Endodermal cell (in vitro differentiated cells): ENCODE measurements around the gene PCK2. TPM values are rescaled to one million over a fixed set of nuclear protein-coding genes. Genes with fewer than 3 reads are reported as not detected.
A peak's percentile ranks its signal among the peaks of the same experiment; 100 is the strongest.

Experiments used
- DNase-seq: peaks from one replicate; pipeline ENCODE4 v3.0.0-alpha.2; 2017
- H3K27ac ChIP-seq: 2 replicates; pipeline ENCODE4 v1.5.1; 2013; ENCODE audit warnings: mild to moderate bottlenecking, low read depth, low read length, moderate library complexity
- H3K27me3 ChIP-seq: 2 replicates; pipeline ENCODE4 v1.6.1; 2013; ENCODE audit warnings: mild to moderate bottlenecking, low read length, moderate library complexity; ENCODE audit not compliant: insufficient read depth, control insufficient read depth, poor library complexity, severe bottlenecking
- H3K36me3 ChIP-seq: 2 replicates; pipeline ENCODE4 v1.7.0; 2013; ENCODE audit warnings: mild to moderate bottlenecking, low read length, moderate library complexity; ENCODE audit not compliant: control insufficient read depth, insufficient read depth
- H3K4me1 ChIP-seq: one replicate; pipeline ENCODE4 v1.7.0; 2013; ENCODE audit warnings: low read length; ENCODE audit not compliant: control insufficient read depth, insufficient read depth
- H3K4me3 ChIP-seq: 2 replicates; pipeline ENCODE4 v1.5.1; 2013; ENCODE audit warnings: mild to moderate bottlenecking, low read length, moderate library complexity
- H3K9ac ChIP-seq: 2 replicates; pipeline ENCODE4 v1.6.1; 2013; ENCODE audit warnings: mild to moderate bottlenecking, low read length, moderate library complexity; ENCODE audit not compliant: poor library complexity, severe bottlenecking; ENCODE audit errors: extremely low read depth
- H3K9me3 ChIP-seq: 2 replicates; pipeline ENCODE4 v1.6.1; 2013; ENCODE audit warnings: mild to moderate bottlenecking, low read length, moderate library complexity; ENCODE audit not compliant: control insufficient read depth
- H3K27ac Mint-ChIP-seq: 2 replicates; pipeline ENCODE4 v1.8.0; 2020; ENCODE audit warnings: mixed read lengths
- H3K27me3 Mint-ChIP-seq: 2 replicates; pipeline ENCODE4 v1.8.0; 2021; ENCODE audit warnings: mild to moderate bottlenecking, mixed read lengths; ENCODE audit not compliant: insufficient read depth
- H3K36me3 Mint-ChIP-seq: 2 replicates; pipeline ENCODE4 v1.8.0; 2020; ENCODE audit warnings: low read depth, mixed read lengths
- H3K4me1 Mint-ChIP-seq: 2 replicates; pipeline ENCODE4 v1.8.0; 2020; ENCODE audit warnings: mixed read lengths
- H3K4me3 Mint-ChIP-seq: 2 replicates; pipeline ENCODE4 v1.8.0; 2020; ENCODE audit warnings: mild to moderate bottlenecking, moderate library complexity, mixed read lengths
- H3K9me3 Mint-ChIP-seq: 2 replicates; pipeline ENCODE4 v1.8.0; 2020; ENCODE audit warnings: mild to moderate bottlenecking, mixed read lengths
- WGBS, 2 experiments: methylation state at CpG; one replicate each; pipeline versions ENCODE4 v1.1.5 to v1.1.7; 2013; ENCODE audit warnings: missing lambda C conversion rate in 2 of 2, mixed read lengths in 1 of 2; ENCODE audit not compliant: insufficient coverage in 1 of 2, insufficient read length in 1 of 2; 5-methylcytosine and 5-hydroxymethylcytosine counted together
- total RNA-seq, 2 donors: library from RNA; stranded (reverse); fragmentation: NEBNext Ultra II Directional in 1 of 2; extraction: Animal tissue kit (Norgen Biotek cat#: 25700) in 1 of 2; gene quantifications; 2 replicates in 1 of 2; 3 replicates in 1 of 2; pipeline ENCODE4 v1.2.1, GENCODE V29; 2021
- TF ChIP-seq, protein P1 (sequence below): fragments of 200-600 bp; sonication (generic); conservative IDR thresholded peaks from 2 replicates; pipeline ENCODE4 v1.5.0; 2021; ENCODE audit warnings: antibody characterized with exemption, mild to moderate bottlenecking

The PCK2 gene
- total RNA-seq, 2 donors from 2014 or later, result 37.7 to 42.8 TPM

DNA sequence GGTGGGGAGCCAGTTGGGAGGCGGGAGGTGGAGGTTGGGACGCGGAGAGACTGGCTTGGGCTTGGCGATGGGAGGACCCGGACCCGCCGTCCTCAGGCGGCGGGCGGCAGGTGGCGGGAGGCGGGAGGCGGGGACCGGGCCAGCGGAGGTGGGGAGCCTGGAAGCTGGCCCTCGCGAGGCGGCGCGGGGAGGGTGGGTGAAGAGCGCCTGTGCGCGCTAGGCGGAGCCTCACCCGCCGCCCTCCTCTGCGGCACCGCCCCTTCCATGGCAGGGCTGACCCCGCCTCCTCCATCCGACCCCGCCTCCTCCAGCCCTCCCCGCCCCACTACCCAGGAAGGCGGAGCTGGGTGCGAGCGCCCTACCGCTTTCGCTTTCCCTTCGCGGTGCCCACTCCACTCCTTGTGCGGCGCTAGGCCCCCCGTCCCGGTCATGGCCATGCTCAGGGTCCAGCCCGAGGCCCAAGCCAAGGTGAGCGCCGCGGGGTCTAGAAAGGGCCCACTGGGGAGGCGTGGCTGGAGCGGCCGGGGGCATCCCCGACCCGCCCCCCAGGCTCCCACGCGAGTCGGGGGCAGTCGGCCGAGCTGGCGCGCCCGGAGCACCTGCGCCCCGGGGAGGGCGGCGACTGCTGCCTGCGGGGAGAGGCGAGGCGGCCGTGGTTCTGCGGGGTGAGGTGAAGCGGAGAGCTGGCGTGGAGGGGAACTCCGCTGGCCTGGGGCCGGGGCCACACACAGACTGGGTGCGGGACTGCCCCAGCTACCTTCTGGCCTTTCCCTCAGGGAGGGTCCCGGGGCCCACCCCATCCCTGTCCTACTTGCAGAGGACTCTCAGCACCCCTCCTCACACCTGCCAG is 41.9 kb downstream of the PCK2 start, which contains the start of gene PSME1:
Gene PSME1, plus strand, starts transcription at position 361 of the 850 bp plus-strand sequence. Its CDS starts 69 bp downstream, at position 430.
- DNase-seq, result peak; percentile 96
- peak within 1 kb of the TSS; percentile 25 for H3K9ac ChIP-seq
- H3K4me1 ChIP-seq, result no peaks in the 10 kb centered on the region
- Mint-ChIP-seq H3K4me1 (peaks cover 20% of the 10 kb centered on the region), H3K9me3 (no peaks in the 10 kb centered on the region), H3K27me3 (no peaks in the 10 kb centered on the region), H3K27ac (no peak within 1 kb of the TSS), H3K4me3 (peak within 1 kb of the TSS; percentile 71), H3K36me3 (peaks cover 20% of the 10 kb centered on the region)
- TF ChIP-seq, protein P1, sequence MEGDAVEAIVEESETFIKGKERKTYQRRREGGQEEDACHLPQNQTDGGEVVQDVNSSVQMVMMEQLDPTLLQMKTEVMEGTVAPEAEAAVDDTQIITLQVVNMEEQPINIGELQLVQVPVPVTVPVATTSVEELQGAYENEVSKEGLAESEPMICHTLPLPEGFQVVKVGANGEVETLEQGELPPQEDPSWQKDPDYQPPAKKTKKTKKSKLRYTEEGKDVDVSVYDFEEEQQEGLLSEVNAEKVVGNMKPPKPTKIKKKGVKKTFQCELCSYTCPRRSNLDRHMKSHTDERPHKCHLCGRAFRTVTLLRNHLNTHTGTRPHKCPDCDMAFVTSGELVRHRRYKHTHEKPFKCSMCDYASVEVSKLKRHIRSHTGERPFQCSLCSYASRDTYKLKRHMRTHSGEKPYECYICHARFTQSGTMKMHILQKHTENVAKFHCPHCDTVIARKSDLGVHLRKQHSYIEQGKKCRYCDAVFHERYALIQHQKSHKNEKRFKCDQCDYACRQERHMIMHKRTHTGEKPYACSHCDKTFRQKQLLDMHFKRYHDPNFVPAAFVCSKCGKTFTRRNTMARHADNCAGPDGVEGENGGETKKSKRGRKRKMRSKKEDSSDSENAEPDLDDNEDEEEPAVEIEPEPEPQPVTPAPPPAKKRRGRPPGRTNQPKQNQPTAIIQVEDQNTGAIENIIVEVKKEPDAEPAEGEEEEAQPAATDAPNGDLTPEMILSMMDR, result no peak
- H3K27ac ChIP-seq, result no peak within 1 kb of the TSS
- no peaks in the 10 kb centered on the region for H3K9me3 ChIP-seq
- H3K27me3 ChIP-seq, result no peaks in the 10 kb centered on the region
- 3 to 5% methylated on average over 13 to 75 of the region's 75 CpGs for WGBS, 2 experiments
- H3K36me3 ChIP-seq, result peaks cover 23% of the 10 kb centered on the region
- peak within 1 kb of the TSS; percentile 82 for H3K4me3 ChIP-seq

DNA sequence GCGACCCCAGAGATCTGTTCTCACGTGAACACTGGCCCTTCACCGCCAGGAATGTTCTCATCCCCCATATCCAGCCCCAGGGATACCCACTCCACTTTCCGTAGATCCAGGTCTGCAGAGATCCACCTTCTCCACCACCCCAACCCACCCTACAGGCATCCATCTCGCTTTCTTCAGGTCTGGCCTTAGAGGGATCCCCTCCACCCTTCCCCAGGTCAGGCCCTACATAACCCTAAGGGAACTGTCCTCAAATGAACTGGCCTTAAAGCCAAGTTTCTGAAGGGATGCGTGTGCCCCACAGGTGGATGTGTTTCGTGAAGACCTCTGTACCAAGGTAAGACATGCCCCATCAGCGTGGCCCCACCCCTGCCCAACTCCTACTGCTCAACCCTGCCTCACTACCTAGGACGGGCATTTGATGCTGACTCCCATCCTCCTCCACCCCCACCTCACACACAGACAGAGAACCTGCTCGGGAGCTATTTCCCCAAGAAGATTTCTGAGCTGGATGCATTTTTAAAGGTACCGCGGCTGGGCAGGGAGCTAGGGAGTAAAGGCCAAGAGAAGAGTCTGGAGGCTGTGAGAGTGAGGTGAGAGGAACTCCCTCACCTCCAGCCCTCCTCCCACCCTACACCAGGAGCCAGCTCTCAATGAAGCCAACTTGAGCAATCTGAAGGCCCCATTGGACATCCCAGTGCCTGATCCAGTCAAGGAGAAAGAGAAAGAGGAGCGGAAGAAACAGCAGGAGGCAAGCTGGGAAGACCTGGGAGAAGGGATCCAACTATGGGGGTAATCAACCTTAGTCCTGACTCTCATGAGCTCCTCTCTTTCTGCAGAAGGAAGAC is 42.8 kb downstream of the PCK2 start:
- peak overlapping the region; percentile 79 for H3K4me3 ChIP-seq
- Mint-ChIP-seq H3K4me3 (peak overlapping the region; percentile 71), H3K27me3 (no peaks in the 10 kb centered on the region), H3K36me3 (peaks cover 20% of the 10 kb centered on the region), H3K9me3 (no peaks in the 10 kb centered on the region), H3K27ac (no peak overlapping the region), H3K4me1 (peaks cover 20% of the 10 kb centered on the region)
- TF ChIP-seq, protein P1, result no peak
- H3K4me1 ChIP-seq, result no peaks in the 10 kb centered on the region
- H3K9ac ChIP-seq, result no peak overlapping the region
- no peak overlapping the region for H3K27ac ChIP-seq
- H3K27me3 ChIP-seq, result no peaks in the 10 kb centered on the region
- WGBS, 2 experiments, result 57 to 72% methylated on average over 10 to 12 of the region's 13 CpGs
- peaks cover 23% of the 10 kb centered on the region for H3K36me3 ChIP-seq
- no peaks in the 10 kb centered on the region for H3K9me3 ChIP-seq
- DNase-seq, result no peak

DNA sequence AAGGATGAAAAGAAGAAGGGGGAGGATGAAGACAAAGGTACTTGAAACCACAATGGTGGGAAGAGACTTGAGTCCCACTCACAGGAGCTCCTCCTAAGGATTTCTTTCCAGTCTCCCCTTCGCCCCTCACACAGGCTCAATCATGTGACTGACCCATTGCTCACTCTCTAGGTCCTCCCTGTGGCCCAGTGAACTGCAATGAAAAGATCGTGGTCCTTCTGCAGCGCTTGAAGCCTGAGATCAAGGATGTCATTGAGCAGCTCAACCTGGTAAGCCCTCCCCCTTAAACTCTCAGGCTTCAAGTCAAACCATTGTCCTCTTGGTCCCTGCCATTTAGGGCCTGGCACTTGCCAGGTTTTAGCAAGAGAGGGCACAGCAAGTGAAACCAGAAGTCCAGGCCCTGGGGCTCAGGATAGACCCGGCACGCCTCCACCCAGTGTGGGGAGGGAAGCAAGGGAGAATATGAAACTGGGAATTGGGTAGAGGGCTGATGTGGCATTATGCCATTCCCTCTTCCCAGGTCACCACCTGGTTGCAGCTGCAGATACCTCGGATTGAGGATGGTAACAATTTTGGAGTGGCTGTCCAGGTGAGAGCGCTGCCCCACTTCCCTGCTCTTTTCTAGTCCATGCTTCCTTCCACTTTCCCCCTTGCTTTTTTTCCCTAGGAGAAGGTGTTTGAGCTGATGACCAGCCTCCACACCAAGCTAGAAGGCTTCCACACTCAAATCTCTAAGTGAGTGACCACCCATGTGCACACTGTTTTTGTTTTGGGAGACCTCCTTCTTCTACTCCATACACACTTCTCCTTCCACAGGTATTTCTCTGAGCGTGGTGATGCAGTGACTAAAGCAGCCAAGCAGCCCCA is 43.7 kb downstream of the PCK2 start:
- peak overlapping the region; percentile 71 for H3K4me3 Mint-ChIP-seq
- no peaks in the 10 kb centered on the region for H3K27me3 ChIP-seq
- peaks cover 20% of the 10 kb centered on the region for H3K36me3 Mint-ChIP-seq
- no peak overlapping the region for H3K27ac Mint-ChIP-seq
- H3K27ac ChIP-seq, result no peak overlapping the region
- no peak for DNase-seq
- H3K4me1 ChIP-seq, result no peaks in the 10 kb centered on the region
- no peaks in the 10 kb centered on the region for H3K9me3 Mint-ChIP-seq
- no peak overlapping the region for H3K9ac ChIP-seq
- 95 to 98% methylated on average over 5 to 8 of the region's 8 CpGs for WGBS, 2 experiments
- H3K36me3 ChIP-seq, result peaks cover 23% of the 10 kb centered on the region
- H3K27me3 Mint-ChIP-seq, result no peaks in the 10 kb centered on the region
- TF ChIP-seq, protein P1, result no peak
- H3K4me1 Mint-ChIP-seq, result peaks cover 20% of the 10 kb centered on the region
- peak overlapping the region; percentile 79 for H3K4me3 ChIP-seq
- no peaks in the 10 kb centered on the region for H3K9me3 ChIP-seq
